Measurements from ENCODE around the gene CAMP. TPM values are rescaled to one million over a fixed set of nuclear protein-coding genes. Genes with fewer than 3 reads are reported as not detected.

The CAMP gene
- polyA plus RNA-seq, 1 of the 3 experiments (the other 2 are of a cell fraction) = not detected

DNA sequence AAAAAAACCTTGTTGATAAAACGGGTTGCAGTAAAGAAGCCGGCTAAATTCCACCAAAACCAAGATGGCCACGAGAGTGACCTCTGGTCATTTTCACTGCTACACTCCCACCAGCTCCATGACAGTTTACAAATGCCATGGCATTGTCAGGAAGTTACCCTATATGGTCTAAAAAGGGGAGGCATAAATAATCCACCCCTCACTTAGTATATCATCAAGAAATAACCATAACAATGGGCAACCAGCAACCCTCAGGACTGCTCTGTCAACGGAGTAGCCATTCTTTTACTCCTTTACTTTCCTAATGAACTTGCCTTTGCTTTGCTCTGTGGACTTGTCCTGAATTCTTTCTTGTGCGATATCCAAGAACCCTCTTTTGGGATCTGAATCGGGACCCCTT is 20.7 kb upstream of the CAMP start:
- POLR2A ChIA-PET = no interaction called here
- Histone ChIP-seq H3K36me3 (replicated peaks in 1 of 2; ENCODE audit: control insufficient read depth in 1 of 2, insufficient read depth in 2 of 2, low read length in 1 of 2) (no peaks in the 10 kb centered on the region), H3K27me3 (ENCODE audit: insufficient read depth) (no peaks in the 10 kb centered on the region), H3K9me2 (no peaks in the 10 kb centered on the region), H3F3A (replicated peaks; ENCODE audit: insufficient read depth) (no peaks in the 10 kb centered on the region), H3K9me3 (no peaks in the 10 kb centered on the region), H3K4me3 (ENCODE audit: low read depth in 2 of 2, low read length in 1 of 2) (no peak overlapping the region), H3K9ac (no peak overlapping the region), H3K79me2 (ENCODE audit: insufficient read depth) (no peaks in the 10 kb centered on the region), H2AFZ (ENCODE audit: low read depth) (no peak overlapping the region), H3K27ac (ENCODE audit: low read depth in 2 of 2, low read length in 1 of 2) (no peak overlapping the region), H3K4me1 (ENCODE audit: control insufficient read depth in 1 of 2, insufficient read depth in 2 of 2, low read depth in 1 of 2, low read length in 1 of 2) (no peaks in the 10 kb centered on the region), H3K4me2 (no peak overlapping the region), H4K20me1 (ENCODE audit: insufficient read depth) (no peaks in the 10 kb centered on the region)
- 63% methylated on average over 6 of the region's 6 CpGs for WGBS (ENCODE audit: low lambda C conversion rate)
- CTCF ChIA-PET = interaction anchor here (0.7 kb wide), 1 partner anchor 15 kb away, joined by 3 read pairs; no protein-coding TSS in a partner anchor
- TF ChIP-seq NFIC (IDR thresholded peaks at IDR 0.05; ENCODE audit: borderline replicate concordance) = no peak
- no peak for TF ChIP-seq POLR2AphosphoS5 (IDR thresholded peaks at IDR 0.05; ENCODE audit: low read depth, low read length)
- TF ChIP-seq RXRA (IDR thresholded peaks at IDR 0.05; ENCODE audit: borderline replicate concordance, low read depth) = no peak
- no peak for TF ChIP-seq RFX5 (IDR thresholded peaks at IDR 0.05; ENCODE audit: low read length)
- TF ChIP-seq MEF2A (IDR thresholded peaks at IDR 0.05; ENCODE audit: borderline replicate concordance, low read depth) = no peak
- TF ChIP-seq SIN3A (IDR thresholded peaks at IDR 0.05; ENCODE audit: borderline replicate concordance, low read depth, low read length) = no peak
- TF ChIP-seq EZH2phosphoT487 (IDR thresholded peaks at IDR 0.05; ENCODE audit: borderline replicate concordance, low read depth) = no peak
- TF ChIP-seq, protein P1, sequence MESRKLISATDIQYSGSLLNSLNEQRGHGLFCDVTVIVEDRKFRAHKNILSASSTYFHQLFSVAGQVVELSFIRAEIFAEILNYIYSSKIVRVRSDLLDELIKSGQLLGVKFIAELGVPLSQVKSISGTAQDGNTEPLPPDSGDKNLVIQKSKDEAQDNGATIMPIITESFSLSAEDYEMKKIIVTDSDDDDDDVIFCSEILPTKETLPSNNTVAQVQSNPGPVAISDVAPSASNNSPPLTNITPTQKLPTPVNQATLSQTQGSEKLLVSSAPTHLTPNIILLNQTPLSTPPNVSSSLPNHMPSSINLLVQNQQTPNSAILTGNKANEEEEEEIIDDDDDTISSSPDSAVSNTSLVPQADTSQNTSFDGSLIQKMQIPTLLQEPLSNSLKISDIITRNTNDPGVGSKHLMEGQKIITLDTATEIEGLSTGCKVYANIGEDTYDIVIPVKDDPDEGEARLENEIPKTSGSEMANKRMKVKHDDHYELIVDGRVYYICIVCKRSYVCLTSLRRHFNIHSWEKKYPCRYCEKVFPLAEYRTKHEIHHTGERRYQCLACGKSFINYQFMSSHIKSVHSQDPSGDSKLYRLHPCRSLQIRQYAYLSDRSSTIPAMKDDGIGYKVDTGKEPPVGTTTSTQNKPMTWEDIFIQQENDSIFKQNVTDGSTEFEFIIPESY (IDR thresholded peaks at IDR 0.05; ENCODE audit: borderline replicate concordance, low read depth) = no peak
- no peak for TF ChIP-seq MXI1 (IDR thresholded peaks at IDR 0.05; ENCODE audit: low read depth, low read length)
- no peak for TF ChIP-seq JUND (IDR thresholded peaks at IDR 0.05)
- no peak for TF ChIP-seq FOXM1 (IDR thresholded peaks at IDR 0.05; ENCODE audit: low read depth)
- no peak for TF ChIP-seq GABPA (IDR thresholded peaks at IDR 0.05; ENCODE audit: low read depth)
- TF ChIP-seq, protein P2, sequence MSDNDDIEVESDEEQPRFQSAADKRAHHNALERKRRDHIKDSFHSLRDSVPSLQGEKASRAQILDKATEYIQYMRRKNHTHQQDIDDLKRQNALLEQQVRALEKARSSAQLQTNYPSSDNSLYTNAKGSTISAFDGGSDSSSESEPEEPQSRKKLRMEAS (IDR thresholded peaks at IDR 0.05; ENCODE audit: low read depth) = no peak
- TF ChIP-seq TEAD4 (IDR thresholded peaks at IDR 0.05; ENCODE audit: borderline replicate concordance, insufficient read depth) = no peak
- TF ChIP-seq, protein P3, sequence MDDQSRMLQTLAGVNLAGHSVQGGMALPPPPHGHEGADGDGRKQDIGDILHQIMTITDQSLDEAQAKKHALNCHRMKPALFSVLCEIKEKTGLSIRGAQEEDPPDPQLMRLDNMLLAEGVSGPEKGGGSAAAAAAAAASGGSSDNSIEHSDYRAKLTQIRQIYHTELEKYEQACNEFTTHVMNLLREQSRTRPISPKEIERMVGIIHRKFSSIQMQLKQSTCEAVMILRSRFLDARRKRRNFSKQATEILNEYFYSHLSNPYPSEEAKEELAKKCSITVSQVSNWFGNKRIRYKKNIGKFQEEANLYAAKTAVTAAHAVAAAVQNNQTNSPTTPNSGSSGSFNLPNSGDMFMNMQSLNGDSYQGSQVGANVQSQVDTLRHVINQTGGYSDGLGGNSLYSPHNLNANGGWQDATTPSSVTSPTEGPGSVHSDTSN (IDR thresholded peaks at IDR 0.05) = no peak
- no peak for TF ChIP-seq EP300 (IDR thresholded peaks at IDR 0.05; ENCODE audit: borderline replicate concordance in 1 of 2, low read depth in 1 of 2, low read length in 1 of 2)
- TF ChIP-seq, protein P4, sequence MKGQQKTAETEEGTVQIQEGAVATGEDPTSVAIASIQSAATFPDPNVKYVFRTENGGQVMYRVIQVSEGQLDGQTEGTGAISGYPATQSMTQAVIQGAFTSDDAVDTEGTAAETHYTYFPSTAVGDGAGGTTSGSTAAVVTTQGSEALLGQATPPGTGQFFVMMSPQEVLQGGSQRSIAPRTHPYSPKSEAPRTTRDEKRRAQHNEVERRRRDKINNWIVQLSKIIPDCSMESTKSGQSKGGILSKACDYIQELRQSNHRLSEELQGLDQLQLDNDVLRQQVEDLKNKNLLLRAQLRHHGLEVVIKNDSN (IDR thresholded peaks at IDR 0.05; ENCODE audit: borderline replicate concordance, low read depth) = no peak
- TF ChIP-seq ELF1 (IDR thresholded peaks at IDR 0.05) = no peak
- TF ChIP-seq TCF12 (IDR thresholded peaks at IDR 0.05) = no peak
- no peak for DNase-seq

All from SK-N-SH (cell line).